ENCODE measurements around the gene COL9A3.
A peak's percentile ranks its signal among the peaks of the same experiment; 100 is the strongest.

The COL9A3 gene

GRCh38 chr20:62796699-62797491, 20.0 kb upstream of the COL9A3 start:
- DNase-seq (ENCODE audit: extremely low read depth in 1 of 2, low read depth in 1 of 2) = no peak

GRCh38 chr20:62797671-62798532, 18.9 kb upstream of the COL9A3 start:
- DNase-seq (ENCODE audit: extremely low read depth in 1 of 2, low read depth in 1 of 2) = no peak

GRCh38 chr20:62799036-62799435, 17.8 kb upstream of the COL9A3 start:
- no peak for DNase-seq (ENCODE audit: extremely low read depth in 1 of 2, low read depth in 1 of 2)

GRCh38 chr20:62799459-62799858, 17.4 kb upstream of the COL9A3 start:
- DNase-seq (ENCODE audit: extremely low read depth in 1 of 2, low read depth in 1 of 2) = no peak

- no peak for DNase-seq (ENCODE audit: extremely low read depth in 1 of 2, low read depth in 1 of 2)
These were observed 17.0 kb upstream of the COL9A3 start for GRCh38 chr20:62799873-62800272.

GRCh38 chr20:62800314-62801259, 16.3 kb upstream of the COL9A3 start:
- DNase-seq (ENCODE audit: extremely low read depth in 1 of 2, low read depth in 1 of 2) = no peak

- DNase-seq (ENCODE audit: extremely low read depth in 1 of 2, low read depth in 1 of 2) = no peak
These were observed 15.4 kb upstream of the COL9A3 start for GRCh38 chr20:62801284-62802010.

- no peak for DNase-seq (ENCODE audit: extremely low read depth in 1 of 2, low read depth in 1 of 2)
These were observed 14.7 kb upstream of the COL9A3 start for GRCh38 chr20:62802026-62802712.

GRCh38 chr20:62804021-62804626, 12.7 kb upstream of the COL9A3 start:
- DNase-seq (ENCODE audit: extremely low read depth in 1 of 2, low read depth in 1 of 2) = no peak

GRCh38 chr20:62804627-62805154, 12.2 kb upstream of the COL9A3 start, which contains the start of gene OGFR:
OGFR (plus strand) TSS chr20:62804835; CDS start chr20:62804860, 25 bp downstream.
- DNase-seq (ENCODE audit: extremely low read depth in 1 of 2, low read depth in 1 of 2) = peak; percentile 46 to 47

GRCh38 chr20:62805155-62805710, 11.6 kb upstream of the COL9A3 start:
- DNase-seq (ENCODE audit: extremely low read depth in 1 of 2, low read depth in 1 of 2) = no peak

GRCh38 chr20:62805711-62806382, 11.0 kb upstream of the COL9A3 start:
- no peak for DNase-seq (ENCODE audit: extremely low read depth in 1 of 2, low read depth in 1 of 2)

- no peak for DNase-seq (ENCODE audit: extremely low read depth in 1 of 2, low read depth in 1 of 2)
These were observed 10.3 kb upstream of the COL9A3 start for GRCh38 chr20:62806383-62807050.

GRCh38 chr20:62807444-62808210, 9.2 kb upstream of the COL9A3 start:
- no peak for DNase-seq (ENCODE audit: extremely low read depth in 1 of 2, low read depth in 1 of 2)

GRCh38 chr20:62808211-62808865, 8.5 kb upstream of the COL9A3 start:
- peak; percentile 45 to 49 for DNase-seq (ENCODE audit: extremely low read depth in 1 of 2, low read depth in 1 of 2)
